GM12878 (cell line): ENCODE measurements around the gene GON4L. TPM values are rescaled to one million over a fixed set of nuclear protein-coding genes. Genes with fewer than 3 reads are reported as not detected.

Experiments
- ATAC-seq: fragments of 200-7000 bp; cut with Tn5 transposase; 3 replicates; pipeline ENCODE4 v1.9.1; 2020; ENCODE audit warnings: mild to moderate bottlenecking, moderate library complexity
- BruUV-seq: library from RNA; stranded (reverse); fragments of 400-500 nt; replicated peaks from 2 replicates; lab custom pipeline; 2021; lab: Mats Ljungman, UMichigan
- CTCF ChIA-PET: fragments of 300-600 bp; sonication (Branson Sonifier 250); formaldehyde crosslinking; extraction: SDS; loops from one replicate; lab custom pipeline; 2021; ENCODE audit warnings: inconsistent platforms; lab: Yijun Ruan, JAX
- POLR2A ChIA-PET: fragments of 350-600 bp; formaldehyde crosslinking; extraction: SDS; loops from one replicate; lab custom pipeline; 2021; ENCODE audit warnings: inconsistent platforms; lab: Charles Lee
- RAD21 ChIA-PET: fragments of 300-600 bp; sonication (Branson Sonifier 250); formaldehyde crosslinking; loops from one replicate; lab custom pipeline; 2023; ENCODE audit warnings: antibody characterized with exemption; ENCODE audit not compliant: unreplicated experiment; lab: Charles Lee
- SMC1A ChIA-PET: fragments of 300-600 bp; sonication (Branson Sonifier 250); formaldehyde crosslinking; loops from one replicate; lab custom pipeline; 2023; ENCODE audit not compliant: unreplicated experiment, uncharacterized antibody; lab: Charles Lee
- DNase-seq: peaks from one replicate; pipeline ENCODE4 v3.0.0-alpha.2; 2011; ENCODE audit warnings: low read depth, low spot score
- FAIRE-seq: peaks from 3 replicates; lab custom pipeline; 2011; peaks lifted over from hg19 to GRCh38; lab: Jason Lieb, UNC
- H2AFZ ChIP-seq: 2 replicates; pipeline ENCODE4 v1.6.0; 2011; ENCODE audit warnings: low read depth, low read length, control low read depth; ENCODE audit not compliant: control insufficient read depth
- H3K27ac ChIP-seq: 2 replicates; pipeline ENCODE4 v1.5.1; 2011; ENCODE audit warnings: control low read depth; ENCODE audit not compliant: control insufficient read depth, insufficient read depth
- H3K27me3 ChIP-seq, 2 experiments: replicated peaks in 1 of 2; 2 replicates each; pipeline versions ENCODE4 v1.6.0 to v1.6.1; 2011; ENCODE audit warnings: low read length in 1 of 2; ENCODE audit not compliant: control insufficient read depth in 2 of 2, insufficient read depth in 2 of 2
- H3K36me3 ChIP-seq, 2 experiments: 2 replicates each; pipeline ENCODE4 v1.5.1; 2011; ENCODE audit warnings: low read length in 1 of 2; ENCODE audit not compliant: control insufficient read depth in 2 of 2, insufficient read depth in 2 of 2
- H3K4me1 ChIP-seq: 2 replicates; pipeline ENCODE4 v1.6.1; 2011; ENCODE audit warnings: mild to moderate bottlenecking, low read length, moderate library complexity, mixed read lengths; ENCODE audit not compliant: control insufficient read depth, insufficient read depth
- H3K4me2 ChIP-seq: 2 replicates; pipeline ENCODE4 v1.6.0; 2011; ENCODE audit warnings: control low read depth; ENCODE audit not compliant: control insufficient read depth, insufficient read depth
- H3K4me3 ChIP-seq: fragments of 200-600 bp; sonication (generic); 2 replicates; pipeline ENCODE4 v1.5.1; 2016
- H3K79me2 ChIP-seq: 2 replicates; pipeline ENCODE4 v1.6.0; 2011; ENCODE audit warnings: low read length; ENCODE audit not compliant: control insufficient read depth, insufficient read depth
- H3K9ac ChIP-seq: 2 replicates; pipeline ENCODE4 v1.8.0; 2011; ENCODE audit warnings: low read length, control low read depth, mixed read lengths; ENCODE audit not compliant: control insufficient read depth, insufficient read depth
- H3K9me3 ChIP-seq: replicated peaks from 3 replicates; pipeline ENCODE4 v1.5.1; 2011; ENCODE audit warnings: mild to moderate bottlenecking, low read length; ENCODE audit not compliant: control insufficient read depth, insufficient read depth
- H4K20me1 ChIP-seq: 2 replicates; pipeline ENCODE4 v1.6.0; 2011; ENCODE audit not compliant: control insufficient read depth, insufficient read depth
- CHD2 ChIP-seq: IDR thresholded peaks from 2 replicates; pipeline ENCODE4 v1.6.1; 2011; ENCODE audit warnings: low read depth, low read length, improper control_type of control experiment, borderline replicate concordance
- HCFC1 ChIP-seq: fragments of 150-350 bp; IDR thresholded peaks from 2 replicates; pipeline ENCODE4 v1.6.1; 2014; ENCODE audit warnings: low read length
- NR2C1 ChIP-seq: fragments of 450-650 bp; IDR thresholded peaks from 2 replicates; pipeline ENCODE4 v1.6.1; 2017; ENCODE audit warnings: antibody characterized with exemption, mild to moderate bottlenecking, moderate library complexity
- POLR2AphosphoS2 ChIP-seq: IDR thresholded peaks from 2 replicates; pipeline ENCODE4 v1.6.1; 2011; ENCODE audit warnings: low read depth, mild to moderate bottlenecking, low read length, improper control_type of control experiment, moderate library complexity
- SMAD1 ChIP-seq: fragments of 450-650 bp; IDR thresholded peaks from 2 replicates; pipeline ENCODE4 v1.6.1; 2018; ENCODE audit warnings: mild to moderate bottlenecking, low read depth; ENCODE audit not compliant: partially characterized antibody
- TAF1 ChIP-seq: IDR thresholded peaks from 2 replicates; pipeline ENCODE4 v1.6.1; 2011; ENCODE audit warnings: mild to moderate bottlenecking, low read depth, low read length, borderline replicate concordance
- WGBS: methylation state at CpG from one replicate; pipeline ENCODE4 v1.1.6; 2016; ENCODE audit warnings: low lambda C conversion rate; ENCODE audit not compliant: insufficient replicate concordance, insufficient coverage; ENCODE audit errors: missing lambda C conversion rate; 5-methylcytosine and 5-hydroxymethylcytosine counted together
- in situ Hi-C: fragments of 300-500 bp; cut with MboI; formaldehyde crosslinking; loops from 9 replicates; pipeline ENCODE4 v1.14.3; 2018; ENCODE audit warnings: mixed read lengths
- intact Hi-C: fragments of 100-400 bp; cut with micrococcal nuclease; formaldehyde crosslinking; loops from one replicate; pipeline ENCODE4 v1.14.2; 2022; ENCODE audit not compliant: unreplicated experiment
- polyA plus RNA-seq, 11 experiments: library from polyadenylated mRNA; depleted of rRNA in 4 of 11; unstranded in 6 of 11; stranded (reverse) in 5 of 11; fragments of >200 nt; fragmentation: Nextera tagmentation in 4 of 11; fragmentation: Illumina TruSeq in 1 of 11; extraction: Ambion mirVana in 4 of 11; extraction: Trizol in 1 of 11; gene quantifications; 1 replicate in 1 of 11; 2 replicates in 10 of 11; pipeline versions ENCODE4 v1.2.1 to v1.2.3, GENCODE V29; 2011 to 2016; ENCODE audit warnings: inconsistent platforms in 2 of 11, missing spikeins in 2 of 11, low read depth in 1 of 11
- total RNA-seq, 4 experiments: library from RNA; depleted of rRNA in 3 of 4; stranded (reverse); fragments of >200 nt in 3 of 4; fragmentation: Illumina TruSeq in 1 of 4; extraction: Trizol in 1 of 4; gene quantifications; 2 replicates each; pipeline versions ENCODE4 v1.2.1 to v1.2.3, GENCODE V29; 2013 to 2021
- TF ChIP-seq, protein P1 (sequence below): fragments of 150-350 bp; IDR thresholded peaks from 2 replicates; pipeline ENCODE4 v1.6.1; 2016; ENCODE audit warnings: low read depth, low read length
- TF ChIP-seq, protein P2 (sequence below): IDR thresholded peaks from 2 replicates; pipeline ENCODE4 v1.6.1; 2012; ENCODE audit warnings: low read depth, low read length, improper control_type of control experiment
- TF ChIP-seq, protein P3 (sequence below): fragments of 450-650 bp; IDR thresholded peaks from 2 replicates; pipeline ENCODE4 v1.6.1; 2017; ENCODE audit warnings: mild to moderate bottlenecking, moderate library complexity

The GON4L gene
- total and polyA plus RNA-seq, 10 of the 15 experiments (the other 5 are each of a cell fraction or from before 2014, with no cell fraction given): 17.7 to 40.7 (median 28.0) TPM

DNA sequence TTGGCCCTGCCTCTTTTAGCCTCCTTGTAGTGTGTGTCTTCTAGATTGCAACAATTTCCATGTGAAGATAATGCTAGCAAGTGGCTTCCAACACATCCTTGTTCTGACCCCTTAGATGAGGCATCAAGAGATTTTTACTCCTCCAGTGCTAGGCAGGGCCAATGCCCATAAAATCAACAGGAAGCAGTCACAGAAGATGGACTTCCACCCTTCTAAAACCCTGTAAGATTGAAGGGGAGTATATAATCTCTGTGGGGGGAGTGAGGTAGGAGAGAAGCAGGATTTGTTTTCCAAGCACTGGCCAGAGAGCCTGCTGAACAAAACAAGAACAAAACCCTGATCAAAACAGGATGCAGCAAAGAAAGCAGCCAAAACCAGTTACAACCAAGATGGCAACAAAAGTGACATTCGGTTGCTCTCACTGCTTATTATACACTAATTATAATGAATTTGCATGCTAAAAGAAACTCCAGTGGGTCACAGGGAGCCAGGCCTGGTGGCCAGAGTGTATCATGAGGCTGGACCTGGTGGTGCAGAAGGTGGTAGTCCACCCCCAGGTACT is 12.1 kb downstream of the GON4L start (continued):
- TF ChIP-seq, protein P1, sequence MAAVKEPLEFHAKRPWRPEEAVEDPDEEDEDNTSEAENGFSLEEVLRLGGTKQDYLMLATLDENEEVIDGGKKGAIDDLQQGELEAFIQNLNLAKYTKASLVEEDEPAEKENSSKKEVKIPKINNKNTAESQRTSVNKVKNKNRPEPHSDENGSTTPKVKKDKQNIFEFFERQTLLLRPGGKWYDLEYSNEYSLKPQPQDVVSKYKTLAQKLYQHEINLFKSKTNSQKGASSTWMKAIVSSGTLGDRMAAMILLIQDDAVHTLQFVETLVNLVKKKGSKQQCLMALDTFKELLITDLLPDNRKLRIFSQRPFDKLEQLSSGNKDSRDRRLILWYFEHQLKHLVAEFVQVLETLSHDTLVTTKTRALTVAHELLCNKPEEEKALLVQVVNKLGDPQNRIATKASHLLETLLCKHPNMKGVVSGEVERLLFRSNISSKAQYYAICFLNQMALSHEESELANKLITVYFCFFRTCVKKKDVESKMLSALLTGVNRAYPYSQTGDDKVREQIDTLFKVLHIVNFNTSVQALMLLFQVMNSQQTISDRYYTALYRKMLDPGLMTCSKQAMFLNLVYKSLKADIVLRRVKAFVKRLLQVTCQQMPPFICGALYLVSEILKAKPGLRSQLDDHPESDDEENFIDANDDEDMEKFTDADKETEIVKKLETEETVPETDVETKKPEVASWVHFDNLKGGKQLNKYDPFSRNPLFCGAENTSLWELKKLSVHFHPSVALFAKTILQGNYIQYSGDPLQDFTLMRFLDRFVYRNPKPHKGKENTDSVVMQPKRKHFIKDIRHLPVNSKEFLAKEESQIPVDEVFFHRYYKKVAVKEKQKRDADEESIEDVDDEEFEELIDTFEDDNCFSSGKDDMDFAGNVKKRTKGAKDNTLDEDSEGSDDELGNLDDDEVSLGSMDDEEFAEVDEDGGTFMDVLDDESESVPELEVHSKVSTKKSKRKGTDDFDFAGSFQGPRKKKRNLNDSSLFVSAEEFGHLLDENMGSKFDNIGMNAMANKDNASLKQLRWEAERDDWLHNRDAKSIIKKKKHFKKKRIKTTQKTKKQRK: no peak
- TF ChIP-seq CHD2: no peak
- TF ChIP-seq SMAD1: no peak
- TF ChIP-seq, protein P2, sequence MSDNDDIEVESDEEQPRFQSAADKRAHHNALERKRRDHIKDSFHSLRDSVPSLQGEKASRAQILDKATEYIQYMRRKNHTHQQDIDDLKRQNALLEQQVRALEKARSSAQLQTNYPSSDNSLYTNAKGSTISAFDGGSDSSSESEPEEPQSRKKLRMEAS: no peak

DNA sequence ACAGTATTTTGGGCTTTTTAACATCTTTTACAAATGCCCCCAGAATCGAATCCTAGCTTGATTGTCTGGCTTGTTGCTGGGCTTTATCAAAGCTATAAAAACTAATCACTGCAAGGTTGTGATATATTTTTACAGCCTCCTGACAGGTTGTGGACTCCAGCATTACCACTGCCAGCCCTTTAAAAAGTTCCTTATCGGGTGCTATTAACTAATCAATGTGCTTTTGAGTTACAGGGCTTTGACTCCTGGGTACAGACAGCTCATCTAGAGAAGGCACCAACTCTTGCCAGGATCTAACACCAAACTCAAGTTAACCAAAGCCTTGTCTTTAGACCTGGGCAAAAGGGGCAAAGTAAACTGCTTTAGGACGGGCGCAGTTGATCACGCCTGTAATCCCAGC is 16.6 kb downstream of the GON4L start:
- H4K20me1 ChIP-seq: no peaks in the 10 kb centered on the region
- no peaks in the 10 kb centered on the region for H3K27me3 ChIP-seq
- ChIA-PET RAD21 (interaction anchor here (1.0 to 1.2 kb wide), 3 partner anchors 11 to 149 kb away, joined by 3 to 4 read pairs (median 3); no protein-coding TSS in a partner anchor), SMC1A (interaction anchor here (1.3 to 1.6 kb wide), 2 partner anchors 17 to 64 kb away, joined by 4 to 6 read pairs; partner anchors contain the start of gene GON4L), POLR2A (interaction anchor here (0.6 to 0.8 kb wide), 2 partner anchors 11 to 14 kb away, joined by 3 read pairs; no protein-coding TSS in a partner anchor), CTCF (interaction anchor here (0.8 kb wide), 1 partner anchor 64 kb away, joined by 3 read pairs; no protein-coding TSS in a partner anchor)
- no TSS peak for BruUV-seq
- FAIRE-seq (no peak), ATAC-seq (no peak), DNase-seq (no peak)
- peaks cover 11% of the 10 kb centered on the region for H3K79me2 ChIP-seq
- H3K4me1 ChIP-seq: no peaks in the 10 kb centered on the region; the same call in 1 of the 2 replicates
- H3K9me3 ChIP-seq: no peaks in the 10 kb centered on the region
- no peak overlapping the region for H3K4me3 ChIP-seq
- in situ Hi-C loops (no loop called here), intact Hi-C loops (no loop called here)
- peaks cover 5 to 9% of the 10 kb centered on the region in 2 experiments for H3K36me3 ChIP-seq
- H2AFZ ChIP-seq: no peak overlapping the region
- H3K4me2 ChIP-seq: no peak overlapping the region
- no peak overlapping the region for H3K27ac ChIP-seq
- H3K9ac ChIP-seq: no peak overlapping the region
- WGBS: 98% methylated on average over 5 of the region's 5 CpGs
- TF ChIP-seq TAF1: no peak
- no peak for TF ChIP-seq NR2C1
- TF ChIP-seq, protein P3, sequence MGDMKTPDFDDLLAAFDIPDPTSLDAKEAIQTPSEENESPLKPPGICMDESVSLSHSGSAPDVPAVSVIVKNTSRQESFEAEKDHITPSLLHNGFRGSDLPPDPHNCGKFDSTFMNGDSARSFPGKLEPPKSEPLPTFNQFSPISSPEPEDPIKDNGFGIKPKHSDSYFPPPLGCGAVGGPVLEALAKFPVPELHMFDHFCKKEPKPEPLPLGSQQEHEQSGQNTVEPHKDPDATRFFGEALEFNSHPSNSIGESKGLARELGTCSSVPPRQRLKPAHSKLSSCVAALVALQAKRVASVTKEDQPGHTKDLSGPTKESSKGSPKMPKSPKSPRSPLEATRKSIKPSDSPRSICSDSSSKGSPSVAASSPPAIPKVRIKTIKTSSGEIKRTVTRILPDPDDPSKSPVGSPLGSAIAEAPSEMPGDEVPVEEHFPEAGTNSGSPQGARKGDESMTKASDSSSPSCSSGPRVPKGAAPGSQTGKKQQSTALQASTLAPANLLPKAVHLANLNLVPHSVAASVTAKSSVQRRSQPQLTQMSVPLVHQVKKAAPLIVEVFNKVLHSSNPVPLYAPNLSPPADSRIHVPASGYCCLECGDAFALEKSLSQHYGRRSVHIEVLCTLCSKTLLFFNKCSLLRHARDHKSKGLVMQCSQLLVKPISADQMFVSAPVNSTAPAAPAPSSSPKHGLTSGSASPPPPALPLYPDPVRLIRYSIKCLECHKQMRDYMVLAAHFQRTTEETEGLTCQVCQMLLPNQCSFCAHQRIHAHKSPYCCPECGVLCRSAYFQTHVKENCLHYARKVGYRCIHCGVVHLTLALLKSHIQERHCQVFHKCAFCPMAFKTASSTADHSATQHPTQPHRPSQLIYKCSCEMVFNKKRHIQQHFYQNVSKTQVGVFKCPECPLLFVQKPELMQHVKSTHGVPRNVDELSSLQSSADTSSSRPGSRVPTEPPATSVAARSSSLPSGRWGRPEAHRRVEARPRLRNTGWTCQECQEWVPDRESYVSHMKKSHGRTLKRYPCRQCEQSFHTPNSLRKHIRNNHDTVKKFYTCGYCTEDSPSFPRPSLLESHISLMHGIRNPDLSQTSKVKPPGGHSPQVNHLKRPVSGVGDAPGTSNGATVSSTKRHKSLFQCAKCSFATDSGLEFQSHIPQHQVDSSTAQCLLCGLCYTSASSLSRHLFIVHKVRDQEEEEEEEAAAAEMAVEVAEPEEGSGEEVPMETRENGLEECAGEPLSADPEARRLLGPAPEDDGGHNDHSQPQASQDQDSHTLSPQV: no peak
- TF ChIP-seq, protein P1: no peak
- no peak for TF ChIP-seq HCFC1
- TF ChIP-seq POLR2AphosphoS2: no peak
